ENCODE results near the gene UGT1A1.
"Not testable (repeated sequence)": the region's sequence is repeated elsewhere in the genome, so short reads cannot be mapped to it uniquely, and the experiment has no call there.

- TF ChIP-seq CTCF, POLR2A (IDR thresholded peaks at IDR 0.05): not testable (repeated sequence)
These were observed 9.4 kb upstream of the UGT1A1 start for GRCh38 chr2:233750689-233751088.

Data from esophagus squamous epithelium (tissue), 4 donors.